Measurements from ENCODE around the gene ITGBL1.

DNA sequence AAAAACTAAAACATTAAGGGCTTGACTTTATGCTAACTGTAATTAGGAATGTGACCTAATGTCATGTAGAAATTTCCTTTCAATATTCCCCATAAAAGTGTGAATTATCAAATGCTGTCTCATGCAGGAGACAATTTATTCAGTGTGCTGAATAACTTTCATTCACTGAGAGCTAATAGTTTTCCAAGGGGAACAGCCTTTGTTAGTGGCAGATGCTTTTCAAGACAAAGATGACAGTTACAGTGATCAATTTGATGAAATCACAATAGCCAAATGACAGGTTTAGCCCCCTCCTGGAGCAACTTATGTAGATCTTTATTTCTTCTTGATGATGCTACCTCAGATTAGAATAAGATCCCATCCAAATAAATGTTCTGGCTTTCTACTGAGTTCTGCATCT lies 275.5 kb downstream of the ITGBL1 start:
- TF ChIP-seq, protein P1, sequence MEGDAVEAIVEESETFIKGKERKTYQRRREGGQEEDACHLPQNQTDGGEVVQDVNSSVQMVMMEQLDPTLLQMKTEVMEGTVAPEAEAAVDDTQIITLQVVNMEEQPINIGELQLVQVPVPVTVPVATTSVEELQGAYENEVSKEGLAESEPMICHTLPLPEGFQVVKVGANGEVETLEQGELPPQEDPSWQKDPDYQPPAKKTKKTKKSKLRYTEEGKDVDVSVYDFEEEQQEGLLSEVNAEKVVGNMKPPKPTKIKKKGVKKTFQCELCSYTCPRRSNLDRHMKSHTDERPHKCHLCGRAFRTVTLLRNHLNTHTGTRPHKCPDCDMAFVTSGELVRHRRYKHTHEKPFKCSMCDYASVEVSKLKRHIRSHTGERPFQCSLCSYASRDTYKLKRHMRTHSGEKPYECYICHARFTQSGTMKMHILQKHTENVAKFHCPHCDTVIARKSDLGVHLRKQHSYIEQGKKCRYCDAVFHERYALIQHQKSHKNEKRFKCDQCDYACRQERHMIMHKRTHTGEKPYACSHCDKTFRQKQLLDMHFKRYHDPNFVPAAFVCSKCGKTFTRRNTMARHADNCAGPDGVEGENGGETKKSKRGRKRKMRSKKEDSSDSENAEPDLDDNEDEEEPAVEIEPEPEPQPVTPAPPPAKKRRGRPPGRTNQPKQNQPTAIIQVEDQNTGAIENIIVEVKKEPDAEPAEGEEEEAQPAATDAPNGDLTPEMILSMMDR (IDR thresholded peaks at IDR 0.05) = no peak
- no peak for TF ChIP-seq EZH2 (IDR thresholded peaks at IDR 0.05; ENCODE audit: borderline replicate concordance, insufficient read depth, low read depth, low read length, poor library complexity, severe bottlenecking)

Measured in B cell (primary cell).